ENCODE results near the gene MYRFL.
A peak's percentile ranks its signal among the peaks of the same experiment; 100 is the strongest.

MYRFL gene

GRCh38 chr12:69935651-69936100 is 110.6 kb downstream of the MYRFL start:
- no peak for DNase-seq

GRCh38 chr12:69936214-69936731 is 111.2 kb downstream of the MYRFL start:
- no peak for DNase-seq

- no peak for DNase-seq
These were observed 111.7 kb downstream of the MYRFL start for GRCh38 chr12:69936766-69937165.

- DNase-seq: no peak
These were observed 122.1 kb downstream of the MYRFL start for GRCh38 chr12:69947123-69947522.

- DNase-seq: no peak
These were observed 122.9 kb downstream of the MYRFL start for GRCh38 chr12:69947897-69948296.

GRCh38 chr12:69948851-69949250 is 123.8 kb downstream of the MYRFL start:
- DNase-seq: no peak

- no peak for DNase-seq
These were observed 124.4 kb downstream of the MYRFL start for GRCh38 chr12:69949311-69950002.

GRCh38 chr12:69951108-69951507 is 126.1 kb downstream of the MYRFL start:
- no peak for DNase-seq

- no peak for DNase-seq
These were observed 127.9 kb downstream of the MYRFL start for GRCh38 chr12:69952890-69953289.

GRCh38 chr12:69961246-69961645 is 136.2 kb downstream of the MYRFL start:
- no peak for DNase-seq

GRCh38 chr12:69966409-69966808 is 141.4 kb downstream of the MYRFL start:
- DNase-seq: no peak

GRCh38 chr12:69966839-69967238 is 141.8 kb downstream of the MYRFL start:
- no peak for DNase-seq

GRCh38 chr12:69969011-69969410 is 144.0 kb downstream of the MYRFL start:
- no peak for DNase-seq

- DNase-seq: no peak
These were observed 147.1 kb downstream of the MYRFL start for GRCh38 chr12:69972136-69972535.

GRCh38 chr12:69978020-69978419 is 153.0 kb downstream of the MYRFL start:
- DNase-seq: no peak

GRCh38 chr12:69981881-69982475 is 157.0 kb downstream of the MYRFL start:
- DNase-seq: no peak

- no peak for DNase-seq
These were observed 159.2 kb downstream of the MYRFL start for GRCh38 chr12:69984241-69984640.

- DNase-seq: peak in 1 of 2 donors; percentile 30
These were observed 160.6 kb downstream of the MYRFL start for GRCh38 chr12:69985656-69986055.

- DNase-seq: no peak
These were observed 161.1 kb downstream of the MYRFL start for GRCh38 chr12:69986114-69986513.

- no peak for DNase-seq
These were observed 162.6 kb downstream of the MYRFL start for GRCh38 chr12:69987579-69988091.

- no peak for DNase-seq
These were observed 163.7 kb downstream of the MYRFL start for GRCh38 chr12:69988481-69989321.

- DNase-seq: no peak
These were observed 166.8 kb downstream of the MYRFL start for GRCh38 chr12:69991690-69992288.

- no peak for DNase-seq
These were observed 168.4 kb downstream of the MYRFL start for GRCh38 chr12:69993433-69993832.

All from stimulated activated CD4-positive, alpha-beta T cell treated with anti-CD3 and anti-CD28 coated beads, Interleukin-2, amount 100 ng/mL, for 24 hours (primary cell).